ENCODE data around the gene GAK. TPM values are rescaled to one million over a fixed set of nuclear protein-coding genes. Genes with fewer than 3 reads are reported as not detected.

The GAK gene
- total and polyA plus RNA-seq, 2 of the 13 experiments (the other 11 are each of a cell fraction or from before 2014, with no cell fraction given) = 17.5 to 44.3 TPM

DNA sequence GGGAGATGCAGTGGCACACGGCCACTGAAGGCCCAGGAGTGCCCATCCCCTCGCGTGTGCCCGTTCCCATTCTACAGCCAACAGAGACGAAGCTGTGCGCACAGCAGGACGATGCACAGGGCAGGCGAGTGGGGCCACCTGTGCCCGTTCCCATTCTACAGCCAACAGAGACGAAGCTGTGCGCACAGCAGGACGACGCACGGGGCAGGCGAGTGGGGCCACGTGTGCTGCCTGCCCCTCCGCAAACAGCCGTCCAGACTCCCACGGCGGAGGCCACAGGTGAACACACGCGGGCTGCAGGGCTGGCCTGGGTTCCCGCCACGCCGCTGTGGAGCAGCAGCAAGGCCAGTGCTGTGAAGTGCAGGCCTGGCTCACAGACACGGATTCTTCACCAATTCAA lies 32.0 kb downstream of the GAK start:
- no peaks in the 10 kb centered on the region for H3K79me2 ChIP-seq (ENCODE audit: insufficient read depth, low read length)
- POLR2A ChIA-PET = no interaction called here
- no peaks in the 10 kb centered on the region for H3K9me3 ChIP-seq (ENCODE audit: low read length)
- ATAC-seq (no peak), FAIRE-seq (no peak), DNase-seq (ENCODE audit: low spot score) (no peak)
- H3K4me2 ChIP-seq (ENCODE audit: low read depth, low read length) = no peak overlapping the region
- in situ Hi-C loops (cut with HindIII; ENCODE audit: extremely low pct_ligation_motif_present, low pct_unique_long_range_greater_than_20kb) = no loop called here
- H3K27ac ChIP-seq (ENCODE audit: extremely low read length, insufficient read depth, low read length) = no peak overlapping the region
- H4K20me1 ChIP-seq (ENCODE audit: insufficient read depth, low read length) = no peaks in the 10 kb centered on the region; the same call in 1 of the 2 replicates
- H3K27me3 ChIP-seq (ENCODE audit: control insufficient read depth in 1 of 2, insufficient read depth in 2 of 2, low read length in 2 of 2) = no peaks in the 10 kb centered on the region
- WGBS (ENCODE audit: low lambda C conversion rate) = 98% methylated on average over 25 of the region's 26 CpGs
- no peaks in the 10 kb centered on the region for H3K4me1 ChIP-seq (ENCODE audit: insufficient read depth, low read length)
- no peak overlapping the region for H3K4me3 ChIP-seq (replicated peaks in 1 of 3; ENCODE audit: insufficient read depth in 1 of 3, low read depth in 2 of 3, low read length in 3 of 3)
- no peak overlapping the region for H2AFZ ChIP-seq (ENCODE audit: low read length)
- H3K36me3 ChIP-seq (replicated peaks in 1 of 2; ENCODE audit: control insufficient read depth in 1 of 2, insufficient read depth in 2 of 2, low read length in 2 of 2) = peaks cover 17 to 36% of the 10 kb centered on the region in 2 experiments; a peak in 4 of 5 replicates
- no peak overlapping the region for H3K9ac ChIP-seq (ENCODE audit: insufficient read depth, low read depth, low read length)
- TF ChIP-seq MED8 (CRISPR knock-in tag; IDR thresholded peaks at IDR 0.05; ENCODE audit: insufficient replicate concordance) (no peak), AGO2 (optimal IDR thresholded peaks at IDR 0.05; ENCODE audit: low read depth, low read length) (peak; percentile 35)
- CTCF ChIA-PET (ENCODE audit: low intra/inter-chr PET ratio, low total read pairs) = no interaction called here
- BruUV-seq (replicated peaks) = no TSS peak
- intact Hi-C loops (cut with micrococcal nuclease; ENCODE audit: unreplicated experiment) = no loop called here

DNA sequence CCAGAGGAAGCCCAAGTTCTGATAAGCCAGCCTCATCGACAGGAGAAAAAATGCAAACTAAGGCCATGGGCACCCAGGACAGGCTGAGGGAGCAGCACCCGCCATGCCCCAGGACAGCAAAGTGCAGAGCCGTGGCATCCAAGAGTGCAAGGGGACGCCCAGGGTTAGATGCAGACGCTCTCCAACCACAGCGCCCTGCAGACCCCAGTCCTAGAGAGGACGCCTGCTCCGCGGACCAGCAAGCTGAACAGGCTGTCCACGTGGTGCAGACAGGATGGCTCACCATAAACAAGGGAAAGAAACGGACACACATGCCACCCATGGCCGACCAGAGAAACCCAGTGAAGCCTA lies 32.6 kb downstream of the GAK start:
- ATAC-seq = no peak
- POLR2A ChIA-PET = no interaction called here
- Histone ChIP-seq H4K20me1 (ENCODE audit: insufficient read depth, low read length) (no peaks in the 10 kb centered on the region; the same call in 1 of the 2 replicates), H2AFZ (ENCODE audit: low read length) (no peak overlapping the region), H3K36me3 (replicated peaks in 1 of 2; ENCODE audit: control insufficient read depth in 1 of 2, insufficient read depth in 2 of 2, low read length in 2 of 2) (peaks cover 17 to 32% of the 10 kb centered on the region in 2 experiments; a peak in 4 of 5 replicates), H3K4me2 (ENCODE audit: low read depth, low read length) (no peak overlapping the region), H3K9ac (ENCODE audit: insufficient read depth, low read depth, low read length) (no peak overlapping the region), H3K4me1 (ENCODE audit: insufficient read depth, low read length) (no peaks in the 10 kb centered on the region), H3K4me3 (replicated peaks in 1 of 3; ENCODE audit: insufficient read depth in 1 of 3, low read depth in 2 of 3, low read length in 3 of 3) (no peak overlapping the region), H3K9me3 (ENCODE audit: low read length) (no peaks in the 10 kb centered on the region), H3K27ac (ENCODE audit: extremely low read length, insufficient read depth, low read length) (no peak overlapping the region), H3K27me3 (ENCODE audit: control insufficient read depth in 1 of 2, insufficient read depth in 2 of 2, low read length in 2 of 2) (no peaks in the 10 kb centered on the region), H3K79me2 (ENCODE audit: insufficient read depth, low read length) (no peaks in the 10 kb centered on the region)
- intact Hi-C loops (cut with micrococcal nuclease; ENCODE audit: unreplicated experiment) (no loop called here), in situ Hi-C loops (cut with HindIII; ENCODE audit: extremely low pct_ligation_motif_present, low pct_unique_long_range_greater_than_20kb) (no loop called here)
- no peak for DNase-seq (ENCODE audit: low spot score)
- BruUV-seq (replicated peaks) = no TSS peak
- 100% methylated on average over 6 of the region's 12 CpGs for WGBS (ENCODE audit: low lambda C conversion rate)
- CTCF ChIA-PET (ENCODE audit: low intra/inter-chr PET ratio, low total read pairs) = no interaction called here
- FAIRE-seq = no peak
- TF ChIP-seq KDM5B (CRISPR knock-in tag; IDR thresholded peaks at IDR 0.05; ENCODE audit: borderline replicate concordance) (no peak), RORA (CRISPR knock-in tag; IDR thresholded peaks at IDR 0.05) (no peak), NCOA5 (CRISPR knock-in tag; IDR thresholded peaks at IDR 0.05) (no peak), NCOA2 (CRISPR knock-in tag; IDR thresholded peaks at IDR 0.05) (no peak), ZFP82 (CRISPR knock-in tag; IDR thresholded peaks at IDR 0.05; ENCODE audit: borderline replicate concordance) (no peak), ZNF569 (CRISPR knock-in tag; IDR thresholded peaks at IDR 0.05; ENCODE audit: borderline replicate concordance) (no peak), CEBPB (IDR thresholded peaks at IDR 0.05; ENCODE audit: borderline replicate concordance, low read depth, low read length) (no peak), NFRKB (IDR thresholded peaks at IDR 0.05) (no peak), CCAR2 (optimal IDR thresholded peaks at IDR 0.05; ENCODE audit: low read depth, low read length) (no peak), NFIB (CRISPR knock-in tag; IDR thresholded peaks at IDR 0.05; ENCODE audit: borderline replicate concordance) (no peak), ADNP (CRISPR knock-in tag; IDR thresholded peaks at IDR 0.05) (no peak), ZNF782 (CRISPR knock-in tag; IDR thresholded peaks at IDR 0.05; ENCODE audit: borderline replicate concordance) (no peak)
- TF ChIP-seq, protein P1, sequence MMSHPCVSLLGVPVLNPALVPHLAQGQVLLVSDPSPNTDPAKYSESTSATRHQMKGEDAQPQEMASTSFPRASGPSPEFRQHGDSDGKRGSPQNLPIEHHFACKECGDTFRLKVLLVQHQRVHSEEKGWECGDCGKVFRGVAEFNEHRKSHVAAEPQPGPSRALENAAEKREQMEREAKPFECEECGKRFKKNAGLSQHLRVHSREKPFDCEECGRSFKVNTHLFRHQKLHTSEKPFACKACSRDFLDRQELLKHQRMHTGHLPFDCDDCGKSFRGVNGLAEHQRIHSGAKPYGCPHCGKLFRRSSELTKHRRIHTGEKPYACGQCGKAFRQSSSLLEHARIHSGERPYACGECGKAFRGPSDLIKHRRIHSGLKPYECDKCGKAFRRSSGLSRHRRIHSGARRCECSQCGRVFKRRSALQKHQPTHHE (CRISPR knock-in tag; IDR thresholded peaks at IDR 0.05; ENCODE audit: borderline replicate concordance) = no peak
